HL-60 (cell line): ENCODE data around the gene THSD7B.

Source experiments
- DNase-seq, 2 experiments: peaks; one replicate each; pipeline ENCODE4 v3.0.0-alpha.2; 2010 to 2020; ENCODE audit warnings: low read depth in 1 of 2, low spot score in 1 of 2
- H3K27ac ChIP-seq: fragments of 250-450 bp; sonication (Bioruptor Pico); replicated peaks from 2 replicates; pipeline ENCODE4 v1.5.1; 2020; ENCODE audit warnings: mild to moderate bottlenecking, moderate library complexity
- H3K27me3 ChIP-seq: fragments of 250-450 bp; sonication (Bioruptor Pico); 2 replicates; pipeline ENCODE4 v1.5.1; 2021; ENCODE audit warnings: mild to moderate bottlenecking, moderate library complexity; ENCODE audit not compliant: insufficient read depth, poor library complexity, severe bottlenecking
- H3K4me3 ChIP-seq: replicated peaks from 2 replicates; pipeline ENCODE4 v1.5.1; 2011; ENCODE audit warnings: mild to moderate bottlenecking, control low read depth, low read length; ENCODE audit not compliant: insufficient read depth
- GABPA ChIP-seq: IDR thresholded peaks from 2 replicates; pipeline ENCODE4 v1.6.1; 2012; ENCODE audit warnings: low read depth
- POLR2AphosphoS5 ChIP-seq: IDR thresholded peaks from 2 replicates; pipeline ENCODE4 v1.6.1; 2012; ENCODE audit warnings: low read depth
- SPI1 ChIP-seq: IDR thresholded peaks from 2 replicates; pipeline ENCODE4 v1.6.1; 2012; ENCODE audit warnings: low read depth, mild to moderate bottlenecking, borderline replicate concordance
- TF ChIP-seq, protein P1 (sequence below): IDR thresholded peaks from one replicate; pipeline ENCODE4 v1.5.1; 2011; ENCODE audit warnings: low read length, control low read depth, inconsistent platforms; ENCODE audit not compliant: insufficient read depth
- TF ChIP-seq, protein P2 (sequence below): IDR thresholded peaks from 2 replicates; pipeline ENCODE4 v1.6.1; 2012; ENCODE audit warnings: low read depth; ENCODE audit not compliant: insufficient replicate concordance

Gene THSD7B

GRCh38 chr2:136927156-136927555 is 161.8 kb downstream of the THSD7B start:
- H3K27ac ChIP-seq, result no peak overlapping the region
- H3K4me3 ChIP-seq, result no peak overlapping the region
- H3K27me3 ChIP-seq, result no peaks in the 10 kb centered on the region
- DNase-seq, result no peak
- TF ChIP-seq GABPA (no peak), POLR2AphosphoS5 (no peak), SPI1 (no peak)
- TF ChIP-seq, protein P1, sequence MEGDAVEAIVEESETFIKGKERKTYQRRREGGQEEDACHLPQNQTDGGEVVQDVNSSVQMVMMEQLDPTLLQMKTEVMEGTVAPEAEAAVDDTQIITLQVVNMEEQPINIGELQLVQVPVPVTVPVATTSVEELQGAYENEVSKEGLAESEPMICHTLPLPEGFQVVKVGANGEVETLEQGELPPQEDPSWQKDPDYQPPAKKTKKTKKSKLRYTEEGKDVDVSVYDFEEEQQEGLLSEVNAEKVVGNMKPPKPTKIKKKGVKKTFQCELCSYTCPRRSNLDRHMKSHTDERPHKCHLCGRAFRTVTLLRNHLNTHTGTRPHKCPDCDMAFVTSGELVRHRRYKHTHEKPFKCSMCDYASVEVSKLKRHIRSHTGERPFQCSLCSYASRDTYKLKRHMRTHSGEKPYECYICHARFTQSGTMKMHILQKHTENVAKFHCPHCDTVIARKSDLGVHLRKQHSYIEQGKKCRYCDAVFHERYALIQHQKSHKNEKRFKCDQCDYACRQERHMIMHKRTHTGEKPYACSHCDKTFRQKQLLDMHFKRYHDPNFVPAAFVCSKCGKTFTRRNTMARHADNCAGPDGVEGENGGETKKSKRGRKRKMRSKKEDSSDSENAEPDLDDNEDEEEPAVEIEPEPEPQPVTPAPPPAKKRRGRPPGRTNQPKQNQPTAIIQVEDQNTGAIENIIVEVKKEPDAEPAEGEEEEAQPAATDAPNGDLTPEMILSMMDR, result no peak
- TF ChIP-seq, protein P2, sequence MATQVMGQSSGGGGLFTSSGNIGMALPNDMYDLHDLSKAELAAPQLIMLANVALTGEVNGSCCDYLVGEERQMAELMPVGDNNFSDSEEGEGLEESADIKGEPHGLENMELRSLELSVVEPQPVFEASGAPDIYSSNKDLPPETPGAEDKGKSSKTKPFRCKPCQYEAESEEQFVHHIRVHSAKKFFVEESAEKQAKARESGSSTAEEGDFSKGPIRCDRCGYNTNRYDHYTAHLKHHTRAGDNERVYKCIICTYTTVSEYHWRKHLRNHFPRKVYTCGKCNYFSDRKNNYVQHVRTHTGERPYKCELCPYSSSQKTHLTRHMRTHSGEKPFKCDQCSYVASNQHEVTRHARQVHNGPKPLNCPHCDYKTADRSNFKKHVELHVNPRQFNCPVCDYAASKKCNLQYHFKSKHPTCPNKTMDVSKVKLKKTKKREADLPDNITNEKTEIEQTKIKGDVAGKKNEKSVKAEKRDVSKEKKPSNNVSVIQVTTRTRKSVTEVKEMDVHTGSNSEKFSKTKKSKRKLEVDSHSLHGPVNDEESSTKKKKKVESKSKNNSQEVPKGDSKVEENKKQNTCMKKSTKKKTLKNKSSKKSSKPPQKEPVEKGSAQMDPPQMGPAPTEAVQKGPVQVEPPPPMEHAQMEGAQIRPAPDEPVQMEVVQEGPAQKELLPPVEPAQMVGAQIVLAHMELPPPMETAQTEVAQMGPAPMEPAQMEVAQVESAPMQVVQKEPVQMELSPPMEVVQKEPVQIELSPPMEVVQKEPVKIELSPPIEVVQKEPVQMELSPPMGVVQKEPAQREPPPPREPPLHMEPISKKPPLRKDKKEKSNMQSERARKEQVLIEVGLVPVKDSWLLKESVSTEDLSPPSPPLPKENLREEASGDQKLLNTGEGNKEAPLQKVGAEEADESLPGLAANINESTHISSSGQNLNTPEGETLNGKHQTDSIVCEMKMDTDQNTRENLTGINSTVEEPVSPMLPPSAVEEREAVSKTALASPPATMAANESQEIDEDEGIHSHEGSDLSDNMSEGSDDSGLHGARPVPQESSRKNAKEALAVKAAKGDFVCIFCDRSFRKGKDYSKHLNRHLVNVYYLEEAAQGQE, result no peak

DNA sequence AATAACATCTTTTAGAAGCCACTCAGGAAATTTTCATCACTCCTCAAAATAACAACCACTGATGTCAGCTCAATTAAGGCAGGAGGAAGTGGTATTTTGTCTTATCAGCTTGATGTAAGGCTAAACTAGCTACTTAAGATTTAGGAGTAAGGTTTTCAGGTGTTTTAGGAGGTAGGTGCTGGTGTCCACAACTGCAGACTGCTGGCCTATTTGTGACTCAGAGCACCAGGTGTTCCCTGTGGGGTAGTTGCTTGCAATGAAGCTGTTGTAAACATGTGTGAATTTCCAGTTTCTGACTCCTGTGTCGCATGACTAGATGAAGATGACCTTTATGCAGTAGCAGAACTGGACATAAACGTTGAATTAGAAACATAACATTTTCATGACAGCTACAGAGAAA is 164.2 kb downstream of the THSD7B start:
- Histone ChIP-seq H3K27me3 (no peaks in the 10 kb centered on the region), H3K4me3 (no peak overlapping the region), H3K27ac (no peak overlapping the region)
- no peak for DNase-seq
- TF ChIP-seq, protein P2, result no peak
- no peak for TF ChIP-seq POLR2AphosphoS5
- no peak for TF ChIP-seq GABPA
- TF ChIP-seq, protein P1, result no peak
- TF ChIP-seq SPI1, result no peak

- Histone ChIP-seq H3K4me3 (no peak overlapping the region), H3K27ac (no peak overlapping the region), H3K27me3 (no peaks in the 10 kb centered on the region)
- TF ChIP-seq, protein P1, result peak; percentile 39
- no peak for TF ChIP-seq SPI1
- peak in 1 of 2 experiments; percentile 5 for DNase-seq
These were observed 167.4 kb downstream of the THSD7B start for GRCh38 chr2:136932700-136933099.

DNA sequence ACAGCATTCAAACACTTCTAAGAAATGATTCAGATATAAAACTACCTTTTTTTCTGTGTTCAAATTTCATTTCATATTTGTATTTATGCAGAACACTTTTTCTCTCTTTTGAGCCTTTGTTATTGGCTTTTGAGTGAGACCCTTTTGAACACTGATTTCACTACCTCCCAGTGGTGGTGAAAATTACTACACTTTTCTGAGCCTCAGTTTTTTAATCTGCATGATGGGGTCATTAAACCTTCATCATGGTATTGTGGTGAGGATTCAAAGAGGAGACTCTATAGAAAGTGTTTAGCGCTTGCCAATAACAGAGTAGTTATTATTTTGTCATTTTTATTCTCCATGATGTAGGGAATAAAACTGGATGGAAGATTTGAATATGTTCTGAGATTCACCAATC is 169.8 kb downstream of the THSD7B start:
- H3K4me3 ChIP-seq, result no peak overlapping the region
- no peak overlapping the region for H3K27ac ChIP-seq
- TF ChIP-seq, protein P2, result no peak
- no peak for DNase-seq
- no peaks in the 10 kb centered on the region for H3K27me3 ChIP-seq
